GM19238 (cell line): ENCODE results near the gene AIRE.
"Not testable (repeated sequence)": the region's sequence is repeated elsewhere in the genome, so short reads cannot be mapped to it uniquely, and the experiment has no call there.

Experiments used
- DNase-seq: peaks from one replicate; pipeline ENCODE4 v3.0.0; 2011; ENCODE audit warnings: low spot score; ENCODE audit not compliant: insufficient read length

Gene AIRE

DNA sequence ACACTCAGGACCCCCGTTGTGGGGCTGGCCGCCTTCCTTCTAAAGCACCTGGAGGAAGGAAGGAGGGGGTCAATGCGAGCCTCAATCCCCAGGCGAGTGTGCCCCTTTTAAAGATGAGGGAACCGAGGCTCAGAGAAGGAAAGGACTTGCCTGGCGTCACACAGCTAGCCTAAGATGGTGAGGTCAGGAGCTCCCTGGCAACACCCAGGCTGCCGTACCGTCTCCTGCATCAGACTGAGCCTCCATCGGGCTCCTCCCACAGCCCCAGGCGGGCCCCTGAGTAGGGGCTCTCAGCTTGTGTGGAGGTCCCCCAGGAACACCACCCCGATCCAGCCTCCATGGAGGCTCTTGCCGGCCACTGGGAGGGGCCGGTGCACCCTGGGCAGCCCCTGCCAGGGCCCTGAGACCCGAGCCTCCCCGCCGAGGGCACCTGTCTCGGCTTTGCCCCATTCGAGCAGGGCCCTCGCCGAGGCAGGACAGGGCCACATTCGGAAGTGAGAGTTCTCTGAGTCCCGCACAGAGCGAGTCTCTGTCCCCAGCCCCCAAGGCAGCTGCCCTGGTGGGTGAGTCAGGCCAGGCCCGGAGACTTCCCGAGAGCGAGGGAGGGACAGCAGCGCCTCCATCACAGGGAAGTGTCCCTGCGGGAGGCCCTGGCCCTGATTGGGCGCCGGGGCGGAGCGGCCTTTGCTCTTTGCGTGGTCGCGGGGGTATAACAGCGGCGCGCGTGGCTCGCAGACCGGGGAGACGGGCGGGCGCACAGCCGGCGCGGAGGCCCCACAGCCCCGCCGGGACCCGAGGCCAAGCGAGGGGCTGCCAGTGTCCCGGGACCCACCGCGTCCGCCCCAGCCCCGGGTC is at the start of gene AIRE:
TSS of gene AIRE (plus strand) at position 739 of the 855 bp plus-strand sequence. CDS start 131 bp downstream, outside the sequence.
- DNase-seq, result no peak

GRCh38 chr21:44240353-44240752 is 45.3 kb upstream of the AIRE start:
- DNase-seq, result not testable (repeated sequence)

- not testable (repeated sequence) for DNase-seq
Observed at GRCh38 chr21:44240842-44241241, 44.8 kb upstream of the AIRE start, which contains the start of gene ICOSLG. Gene ICOSLG (minus strand): TSS chr21:44240943. CDS start chr21:44240817, 126 bp downstream.

- DNase-seq, result not testable (repeated sequence)
Observed at GRCh38 chr21:44241281-44241680, 44.4 kb upstream of the AIRE start.

- DNase-seq, result not testable (repeated sequence)
Observed at GRCh38 chr21:44243980-44244379, 41.7 kb upstream of the AIRE start.

- not testable (repeated sequence) for DNase-seq
Observed at GRCh38 chr21:44247904-44248303, 37.8 kb upstream of the AIRE start.

GRCh38 chr21:44249204-44250037 is 36.3 kb upstream of the AIRE start:
- DNase-seq, result not testable (repeated sequence)

DNA sequence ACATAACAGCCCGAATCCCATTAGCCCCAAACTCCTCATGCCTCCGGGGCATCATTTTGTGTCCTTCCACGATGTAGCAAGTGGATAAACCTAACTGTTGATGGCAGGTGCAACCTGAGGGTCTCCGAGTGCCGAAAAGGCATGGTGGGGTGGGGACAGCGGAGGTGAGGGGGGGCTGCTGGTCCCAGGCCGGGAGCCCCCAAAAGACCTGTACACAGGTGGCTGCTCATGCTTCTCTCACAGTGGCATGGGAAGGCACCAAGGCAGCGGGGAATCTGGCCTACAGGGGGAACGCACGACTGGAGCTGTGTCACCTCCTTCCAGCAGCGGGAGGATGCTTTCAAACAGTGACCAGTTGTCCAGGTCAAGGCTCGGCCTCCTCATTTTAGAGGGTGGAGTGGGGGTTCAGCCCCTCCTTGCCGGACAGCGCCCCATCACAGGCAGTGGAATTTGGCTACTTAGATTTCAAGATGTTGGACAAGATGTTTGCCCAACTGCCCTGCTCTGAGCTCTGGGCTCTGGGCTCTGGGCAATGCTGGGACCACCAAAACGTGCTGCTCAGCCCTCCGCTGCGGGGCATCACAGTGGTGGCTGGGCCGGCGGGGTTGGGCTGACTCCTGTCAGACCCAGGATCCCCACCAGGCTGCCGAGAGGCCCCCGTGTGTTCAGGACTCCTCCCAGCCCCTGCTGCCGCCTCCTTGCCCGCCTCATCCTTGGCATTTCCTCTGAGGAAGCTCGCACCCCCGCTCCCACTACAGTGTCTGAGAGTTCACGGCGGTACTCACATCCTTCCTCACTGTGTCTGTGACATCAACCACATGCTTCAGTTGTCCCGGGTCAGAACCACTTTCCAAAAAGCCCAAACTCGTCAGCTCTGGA is 31.6 kb upstream of the AIRE start:
- no peak for DNase-seq

DNA sequence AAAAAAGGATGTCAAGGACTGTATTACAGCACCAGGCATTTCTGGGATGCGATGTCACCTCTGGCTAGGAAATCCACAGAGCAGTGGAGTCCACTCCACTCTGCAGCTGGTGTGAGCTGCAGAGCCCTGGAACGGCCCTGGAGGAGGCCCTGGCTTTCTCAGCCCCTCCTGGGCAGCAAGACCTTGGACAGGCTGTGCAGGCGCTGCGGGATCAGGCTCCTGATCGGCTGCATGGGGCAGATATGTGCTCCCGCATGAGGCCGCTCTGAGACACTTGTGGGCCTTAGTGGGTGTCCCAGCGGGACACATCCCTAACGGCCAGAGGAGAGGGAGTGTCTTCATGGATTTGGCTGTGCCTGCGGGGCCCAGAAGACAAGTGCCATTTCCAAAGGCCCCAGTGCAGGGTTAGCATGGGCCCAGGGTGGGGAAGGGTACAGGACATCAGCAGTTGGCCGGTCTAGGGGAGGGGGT is 30.1 kb upstream of the AIRE start:
- DNase-seq, result no peak

DNA sequence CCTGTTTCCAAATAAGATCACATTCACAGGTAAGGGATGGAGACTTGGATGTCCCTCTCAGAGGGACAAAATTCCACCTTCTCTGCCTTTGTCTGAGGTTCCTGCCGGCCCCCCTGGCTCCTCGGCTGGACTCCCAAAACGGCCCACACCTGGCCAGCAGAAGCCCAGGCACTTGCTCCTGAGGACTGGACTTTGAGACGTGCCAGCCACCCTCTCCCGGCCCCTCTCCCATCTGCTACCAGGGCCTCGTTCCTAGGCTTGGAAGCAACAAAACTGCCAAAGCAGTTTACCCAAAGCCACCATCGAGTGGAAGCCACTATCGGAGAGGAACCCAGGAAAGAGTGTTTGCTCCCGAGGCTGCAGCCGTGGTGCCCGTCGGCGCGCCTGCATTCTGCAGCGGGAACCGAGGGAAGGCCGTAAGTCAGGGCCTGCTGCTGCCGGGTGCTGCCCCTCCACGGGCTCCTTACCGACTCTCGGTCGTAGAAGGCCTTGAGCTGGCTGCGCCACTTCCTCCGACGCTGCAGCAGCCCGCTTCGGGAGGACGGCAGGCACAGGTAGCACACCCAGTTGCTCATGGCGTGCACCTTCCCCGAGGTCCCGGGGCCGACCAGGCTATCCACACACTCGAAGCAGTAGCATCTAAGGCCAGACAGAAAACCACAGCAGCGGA is 27.5 kb upstream of the AIRE start:
- no peak for DNase-seq

DNA sequence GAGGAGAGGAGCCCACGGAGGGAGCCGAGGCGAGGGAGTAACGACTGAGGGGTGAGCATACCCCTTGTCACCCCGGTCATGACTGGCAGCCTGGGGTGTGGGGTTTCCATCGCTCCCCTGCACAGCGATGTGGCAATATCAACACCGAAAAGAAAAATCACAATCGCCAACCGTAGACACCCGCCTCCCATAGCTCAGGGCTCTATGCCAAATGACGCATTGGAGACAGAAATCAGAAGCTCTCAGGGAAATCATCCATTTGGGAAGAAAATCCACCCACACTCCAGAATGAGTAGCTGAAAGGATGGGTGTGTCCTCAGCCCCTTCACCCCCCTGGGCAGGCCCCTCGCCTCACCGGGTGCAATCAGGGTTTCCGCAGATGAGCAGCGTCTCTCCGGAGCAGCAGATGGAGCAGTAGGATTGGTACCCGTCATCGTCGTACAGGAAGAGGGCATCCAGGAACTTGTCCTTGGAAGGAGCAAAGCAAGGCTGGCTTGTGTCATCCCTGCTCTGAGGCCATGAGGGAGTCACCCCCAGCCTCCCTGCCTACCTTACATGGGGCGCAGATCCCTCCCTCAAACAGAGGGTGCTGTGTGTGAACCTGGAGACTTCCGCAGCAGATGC is 26.5 kb upstream of the AIRE start:
- no peak for DNase-seq

- no peak for DNase-seq
Observed at GRCh38 chr21:44260066-44260465, 25.6 kb upstream of the AIRE start.

GRCh38 chr21:44260791-44261631 is 24.7 kb upstream of the AIRE start:
- DNase-seq, result no peak

GRCh38 chr21:44261675-44262295 is 23.9 kb upstream of the AIRE start, which contains the start of gene DNMT3L:
Gene DNMT3L (minus strand): TSS chr21:44261897. CDS start chr21:44261259, 638 bp downstream.
- DNase-seq, result no peak

- no peak for DNase-seq
Observed at GRCh38 chr21:44262338-44263056, 23.2 kb upstream of the AIRE start.

DNA sequence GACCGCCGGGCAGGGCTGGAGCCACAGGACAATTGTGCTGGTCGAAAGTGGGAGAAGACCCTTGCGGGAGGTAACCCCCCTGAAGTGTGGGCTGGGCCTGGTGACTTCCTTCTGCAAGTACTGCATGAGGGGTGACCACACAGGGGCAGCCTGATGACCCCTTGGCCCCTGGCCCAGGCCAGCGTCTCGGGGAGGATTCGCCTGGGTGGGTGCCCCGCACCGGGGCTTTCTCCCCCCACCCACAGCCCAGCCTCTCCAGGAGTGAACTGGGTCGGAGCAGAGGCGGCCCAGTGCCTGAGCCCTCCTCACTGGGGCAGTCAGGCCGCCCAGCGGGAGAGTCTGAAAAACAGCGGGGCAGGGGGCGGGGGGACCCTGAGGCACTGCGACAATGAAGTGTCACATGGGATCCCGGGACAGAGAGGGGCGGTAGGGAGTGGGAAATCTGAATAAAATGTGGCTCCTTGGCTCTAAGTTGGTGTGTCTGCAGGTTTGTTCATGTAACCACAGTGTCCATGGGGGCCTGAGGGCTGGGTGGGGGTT is 22.4 kb upstream of the AIRE start:
- DNase-seq, result no peak

GRCh38 chr21:44263768-44264167 is 21.9 kb upstream of the AIRE start:
- no peak for DNase-seq
